HG03432 (cell line): ENCODE measurements around the gene SLC6A17.

ENCODE experiments used
- ATAC-seq: cut with Tn5 transposase; IDR thresholded peaks from one replicate; pipeline ENCODE4 v1.9.1; 2021; ENCODE audit warnings: mild to moderate bottlenecking, moderate library complexity; ENCODE audit not compliant: unreplicated experiment

The SLC6A17 gene

DNA sequence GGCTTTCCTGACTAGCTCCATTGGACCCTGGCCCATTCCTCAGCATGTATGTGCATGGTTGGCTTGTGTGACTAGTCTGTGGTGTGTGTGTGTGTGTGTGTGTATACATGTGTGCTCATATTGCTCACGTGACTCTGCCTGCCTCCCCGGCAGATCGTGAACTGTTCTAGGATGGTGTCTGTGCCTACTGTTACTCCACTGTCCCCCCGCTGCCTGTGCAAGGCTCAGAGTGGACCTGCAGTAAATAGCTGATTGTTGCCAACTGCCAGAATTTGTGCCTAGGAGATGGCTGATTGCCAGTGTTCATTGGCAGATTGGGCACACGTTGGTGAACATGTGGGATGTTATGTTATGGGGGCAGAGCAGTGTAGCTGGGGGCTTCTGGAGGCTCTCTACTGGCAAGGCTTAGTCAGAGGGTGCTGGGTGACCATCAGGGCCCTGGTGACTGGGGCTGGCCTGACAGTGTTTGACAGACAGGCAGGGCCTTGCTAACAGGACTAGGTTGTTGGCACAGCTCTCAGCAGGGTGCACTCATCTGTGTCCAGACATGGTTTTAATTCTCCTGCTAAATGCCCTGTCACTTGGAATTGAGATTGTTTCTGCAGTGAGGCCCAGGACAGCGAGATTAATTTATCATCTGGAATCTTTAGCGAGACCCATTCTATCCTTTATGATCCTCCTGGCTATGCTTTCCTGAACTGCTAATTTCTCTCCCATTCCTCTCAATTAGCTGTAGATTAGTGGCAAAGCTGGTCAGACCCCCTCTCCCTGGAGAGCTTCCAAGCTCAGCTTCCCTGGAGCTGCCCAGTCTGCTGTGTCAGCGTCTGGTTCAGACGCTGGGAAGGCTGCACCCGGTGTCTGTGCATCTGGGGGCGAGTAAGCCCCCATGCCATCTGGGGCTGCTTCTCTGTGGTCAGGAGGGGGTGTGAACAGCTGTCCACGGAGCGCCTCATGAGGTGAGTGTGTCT lies 20.8 kb downstream of the SLC6A17 start:
- ATAC-seq: no peak

DNA sequence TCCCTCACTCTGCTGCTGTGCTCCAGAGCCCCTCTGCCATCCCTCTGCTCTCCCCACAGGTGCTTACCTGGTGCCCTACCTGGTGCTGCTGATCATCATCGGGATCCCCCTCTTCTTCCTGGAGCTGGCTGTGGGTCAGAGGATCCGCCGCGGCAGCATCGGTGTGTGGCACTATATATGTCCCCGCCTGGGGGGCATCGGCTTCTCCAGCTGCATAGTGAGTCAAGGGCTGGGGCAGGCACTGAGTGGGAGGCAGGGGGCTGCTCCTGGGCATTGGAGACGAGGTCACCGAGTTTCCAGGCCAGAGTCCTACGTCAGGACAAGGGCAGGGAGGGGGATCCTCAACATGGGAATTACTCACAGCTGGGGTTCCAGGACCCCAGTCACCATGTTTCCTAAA lies 21.7 kb downstream of the SLC6A17 start:
- no peak for ATAC-seq

GRCh38 chr1:110173466-110174105 lies 23.3 kb downstream of the SLC6A17 start:
- ATAC-seq: no peak

DNA sequence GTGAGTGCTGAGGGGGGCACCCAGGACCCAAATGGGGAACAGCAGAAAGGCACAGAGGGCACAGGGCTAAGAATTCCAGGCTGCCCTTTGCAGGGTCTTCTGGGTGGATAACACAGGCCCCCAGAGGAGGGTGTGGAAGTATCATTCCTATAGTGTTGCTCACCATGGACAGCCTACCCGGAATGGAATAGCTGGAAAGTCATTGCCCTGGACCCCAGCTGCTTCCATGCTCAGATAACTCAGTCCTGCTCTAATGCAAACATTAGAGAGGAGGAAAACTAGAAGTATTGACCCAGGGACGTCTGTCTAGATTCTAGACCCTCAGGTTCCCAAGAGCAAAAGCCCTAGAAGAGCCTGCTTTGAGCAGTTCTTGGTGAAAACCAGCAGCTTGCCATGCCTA lies 24.7 kb downstream of the SLC6A17 start:
- ATAC-seq: no peak

DNA sequence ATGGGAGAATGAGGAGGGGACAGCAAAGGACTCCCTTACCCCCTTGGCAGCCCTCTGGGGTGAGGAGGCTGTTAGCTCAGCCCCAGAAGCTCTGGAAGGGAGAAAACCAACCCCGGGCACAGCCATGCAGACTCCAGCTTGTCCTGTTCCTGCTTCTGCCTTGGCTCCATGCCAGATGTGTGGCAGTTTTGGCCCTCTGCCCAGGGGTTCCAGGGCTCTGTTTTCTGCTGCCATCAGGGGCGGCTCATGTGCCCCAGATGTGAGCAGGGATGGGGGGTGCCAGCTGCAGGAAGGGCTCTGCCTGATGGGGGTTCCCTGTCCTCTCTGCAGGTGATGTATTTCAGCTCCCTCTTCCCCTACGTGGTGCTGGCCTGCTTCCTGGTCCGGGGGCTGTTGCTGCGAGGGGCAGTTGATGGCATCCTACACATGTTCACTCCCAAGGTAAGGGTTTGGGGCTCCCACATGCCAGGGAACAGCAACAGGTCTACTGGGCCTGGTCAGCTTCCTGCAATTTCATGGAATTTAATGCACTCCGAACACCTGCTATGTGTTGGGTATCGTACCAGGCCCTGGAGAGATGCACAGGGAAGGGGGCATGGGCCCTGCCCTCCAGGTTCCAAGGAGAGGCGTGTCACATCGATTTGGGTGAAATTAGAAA lies 26.1 kb downstream of the SLC6A17 start:
- ATAC-seq: no peak

DNA sequence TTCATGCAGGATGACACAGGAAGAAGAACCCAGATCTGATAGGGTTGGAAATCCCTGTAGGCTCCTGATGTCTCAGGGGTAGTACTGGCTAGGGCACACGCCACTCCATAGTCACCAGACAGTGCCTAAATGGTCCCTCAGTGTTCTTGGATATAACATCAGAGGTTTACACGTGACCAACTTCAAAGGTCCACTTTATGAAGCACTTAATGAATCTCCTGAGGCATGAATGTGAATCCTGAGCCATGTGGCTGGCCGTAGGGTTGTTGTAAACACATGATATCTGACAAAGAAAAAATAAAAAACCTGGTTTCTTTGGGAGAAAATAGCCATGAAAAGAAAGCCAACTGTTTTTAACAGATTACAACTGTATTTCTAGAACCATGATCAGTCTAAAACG lies 27.5 kb downstream of the SLC6A17 start:
- ATAC-seq: no peak

- no peak for ATAC-seq
Measured at GRCh38 chr1:110183642-110184167, 33.4 kb downstream of the SLC6A17 start.

GRCh38 chr1:110184446-110184845 lies 34.2 kb downstream of the SLC6A17 start:
- ATAC-seq: no peak

GRCh38 chr1:110185181-110185580 lies 34.9 kb downstream of the SLC6A17 start:
- ATAC-seq: no peak

GRCh38 chr1:110186558-110186957 lies 36.3 kb downstream of the SLC6A17 start:
- no peak for ATAC-seq

DNA sequence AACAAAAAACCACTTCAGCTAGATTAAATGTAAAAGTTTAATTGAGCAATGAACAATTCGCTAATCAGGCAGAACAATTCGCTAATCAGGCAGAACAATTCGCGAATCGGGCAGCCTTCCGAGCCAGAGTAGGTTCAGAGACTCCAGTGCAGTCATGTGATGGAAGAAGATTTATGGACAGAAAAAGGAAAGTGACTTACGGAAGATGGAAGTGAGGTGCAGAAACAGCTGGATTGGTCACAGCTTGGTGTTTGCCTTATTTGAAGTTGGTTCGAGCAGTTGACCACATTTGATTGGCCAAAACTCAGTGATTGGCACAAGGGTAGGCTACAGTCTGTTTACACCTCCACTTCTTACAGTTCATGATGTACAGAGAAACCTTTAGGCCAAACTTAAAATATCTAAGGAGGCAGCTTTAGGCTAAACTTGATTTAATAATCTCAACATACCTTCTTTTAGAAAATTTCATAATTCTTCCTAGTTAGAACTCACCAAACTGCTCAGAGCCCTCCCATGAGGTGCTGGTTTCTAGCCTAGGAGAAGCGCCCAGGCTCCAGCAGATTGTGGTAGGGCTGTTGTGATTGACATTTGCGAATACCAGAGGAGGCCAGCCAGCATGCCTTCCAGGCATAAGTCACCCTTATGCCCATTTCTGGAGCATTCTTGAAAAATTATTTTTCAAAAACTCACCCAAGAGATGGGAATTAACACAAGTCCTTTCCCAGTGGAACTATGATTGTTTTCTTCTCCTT lies 37.0 kb downstream of the SLC6A17 start:
- ATAC-seq: no peak

DNA sequence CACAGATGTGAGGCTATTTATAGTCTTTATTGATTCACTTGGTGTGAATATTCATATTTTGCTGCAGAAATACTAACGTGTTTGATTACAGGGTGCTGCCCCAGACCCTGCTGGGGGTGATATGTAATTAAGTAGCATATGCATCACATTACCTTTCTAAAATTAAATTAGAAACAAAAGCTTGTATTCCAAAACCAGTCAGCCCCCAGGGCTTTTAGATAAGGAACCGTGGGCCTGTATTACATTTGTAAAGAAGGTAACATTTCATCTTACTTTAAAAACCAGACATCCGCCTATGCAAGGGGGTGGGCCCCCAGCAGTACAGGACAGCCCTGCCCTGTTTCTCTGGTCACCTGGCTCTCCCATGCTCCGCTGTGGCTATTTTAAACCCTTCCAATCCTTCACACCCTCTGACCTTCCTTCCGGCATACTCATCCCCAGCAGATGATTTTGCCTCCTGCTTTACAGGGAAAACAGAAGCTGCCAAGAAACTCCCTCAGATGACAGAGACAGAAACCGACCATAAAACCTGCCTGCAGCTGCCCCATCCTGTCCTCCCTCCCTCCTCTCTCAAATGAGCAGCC lies 37.8 kb downstream of the SLC6A17 start:
- ATAC-seq: no peak

DNA sequence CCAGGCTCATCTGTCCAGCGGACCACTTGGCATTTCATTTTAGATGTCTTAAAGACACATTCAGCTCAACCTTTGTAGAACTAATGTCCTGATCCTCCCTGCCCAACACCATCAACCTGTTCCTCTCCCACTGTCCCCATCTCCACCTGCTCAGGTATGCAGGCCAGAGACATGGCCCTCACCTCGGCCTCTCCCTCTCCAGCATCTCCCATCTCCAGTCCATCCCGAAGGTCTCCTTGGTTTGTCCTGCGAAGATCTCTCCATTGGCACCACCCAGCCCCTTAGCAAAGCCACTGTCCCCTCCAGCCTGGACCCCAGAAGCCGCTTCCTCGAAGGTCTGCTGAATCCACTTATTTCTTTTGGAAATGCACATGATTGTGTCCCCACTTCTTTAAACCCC lies 38.9 kb downstream of the SLC6A17 start:
- ATAC-seq: no peak

DNA sequence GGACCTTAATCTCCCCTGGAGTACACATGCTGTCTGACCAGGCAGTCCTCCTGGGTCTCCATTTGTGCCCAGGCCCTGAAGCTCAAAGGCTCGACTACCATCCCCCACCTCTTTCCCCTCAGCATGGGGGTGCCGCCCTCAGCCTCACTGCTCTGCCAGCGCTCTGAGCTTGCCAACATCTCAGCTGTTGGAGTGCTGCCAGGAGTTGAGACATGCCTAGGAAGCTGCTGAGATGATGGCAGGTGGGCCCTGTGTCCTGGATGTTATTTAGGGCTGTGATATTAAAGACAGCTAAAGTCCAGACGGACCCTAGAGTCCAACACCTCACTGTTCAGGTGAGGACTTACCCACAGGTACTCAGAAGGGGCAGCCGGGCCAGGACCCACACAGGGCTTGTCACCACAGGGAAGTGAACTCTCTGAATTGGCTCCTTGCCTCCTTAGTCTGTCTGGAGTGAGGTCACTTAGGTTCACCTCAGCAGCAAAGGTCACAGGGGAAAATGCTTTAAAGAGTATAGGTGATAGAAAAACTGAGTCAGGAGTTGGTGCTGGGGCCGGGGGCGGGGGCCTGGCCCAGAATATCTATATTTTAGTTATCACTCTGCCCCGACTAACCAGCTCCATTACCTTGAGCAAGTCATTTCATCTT lies 40.1 kb downstream of the SLC6A17 start:
- ATAC-seq: no peak

- no peak for ATAC-seq
Measured at GRCh38 chr1:110192541-110192940, 42.2 kb downstream of the SLC6A17 start.

- no peak for ATAC-seq
Measured at GRCh38 chr1:110195196-110195595, 44.9 kb downstream of the SLC6A17 start.

DNA sequence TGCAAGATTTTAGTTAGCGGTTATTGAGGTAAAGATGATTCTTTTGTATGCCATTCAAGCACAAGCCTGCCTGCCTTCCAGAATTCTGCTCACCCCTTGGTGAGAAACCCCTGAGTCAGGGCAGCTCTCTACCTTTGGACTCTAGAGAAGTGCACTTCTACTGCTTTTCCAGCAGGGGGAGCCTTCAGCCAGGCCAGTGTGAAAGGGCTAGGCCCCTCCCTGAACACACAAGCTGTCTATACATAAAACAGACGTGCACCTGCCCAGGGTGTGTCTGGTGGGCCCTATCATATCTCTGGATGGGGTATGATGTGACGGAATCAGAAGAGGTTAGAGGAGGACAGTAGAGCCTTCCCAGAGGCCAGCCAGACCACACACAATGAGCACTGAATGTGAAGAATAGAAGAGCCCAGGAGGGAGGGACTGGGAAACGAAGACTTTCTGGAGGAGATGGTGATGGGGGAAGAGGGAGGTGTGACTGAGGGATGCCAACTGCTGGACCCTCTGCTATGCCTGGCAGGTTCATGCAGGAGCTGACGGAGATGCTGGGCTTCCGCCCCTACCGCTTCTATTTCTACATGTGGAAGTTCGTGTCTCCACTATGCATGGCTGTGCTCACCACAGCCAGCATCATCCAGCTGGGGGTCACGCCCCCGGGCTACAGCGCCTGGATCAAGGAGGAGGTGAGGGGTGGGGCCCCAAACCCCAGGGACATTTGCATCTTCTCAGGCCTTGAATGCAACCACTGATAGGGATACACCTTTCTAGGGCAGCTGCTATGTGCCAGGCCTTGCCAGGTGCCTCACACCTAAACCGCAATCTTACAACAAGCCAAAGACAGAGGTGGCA lies 46.8 kb downstream of the SLC6A17 start:
- no peak for ATAC-seq

GRCh38 chr1:110197905-110198629 lies 47.8 kb downstream of the SLC6A17 start:
- ATAC-seq: no peak
